ENCODE data around the gene SGPL1.
"Not testable (repeated sequence)": the region's sequence is repeated elsewhere in the genome, so short reads cannot be mapped to it uniquely, and the experiment has no call there.

Gene SGPL1

DNA sequence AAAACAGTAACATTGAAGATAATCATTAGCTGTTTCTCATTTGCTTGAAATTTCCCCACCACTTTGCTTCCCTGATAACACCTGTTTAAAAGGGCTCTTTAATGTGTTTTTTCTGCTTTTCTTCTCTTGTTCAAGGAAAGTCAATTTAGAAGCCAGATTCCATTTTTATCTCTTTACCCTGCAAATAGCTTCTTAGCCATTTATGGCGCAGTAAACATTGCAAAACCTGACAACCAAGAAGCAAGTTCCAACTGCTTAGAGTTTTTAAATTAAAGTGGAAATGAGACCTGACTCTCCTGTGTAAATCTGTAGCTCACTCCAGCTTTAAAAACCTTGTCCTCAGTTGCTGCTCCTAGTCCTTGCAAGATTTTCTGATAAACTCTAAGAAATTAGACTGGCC is 30.1 kb downstream of the SGPL1 start:
- DNase-seq: no peak

DNA sequence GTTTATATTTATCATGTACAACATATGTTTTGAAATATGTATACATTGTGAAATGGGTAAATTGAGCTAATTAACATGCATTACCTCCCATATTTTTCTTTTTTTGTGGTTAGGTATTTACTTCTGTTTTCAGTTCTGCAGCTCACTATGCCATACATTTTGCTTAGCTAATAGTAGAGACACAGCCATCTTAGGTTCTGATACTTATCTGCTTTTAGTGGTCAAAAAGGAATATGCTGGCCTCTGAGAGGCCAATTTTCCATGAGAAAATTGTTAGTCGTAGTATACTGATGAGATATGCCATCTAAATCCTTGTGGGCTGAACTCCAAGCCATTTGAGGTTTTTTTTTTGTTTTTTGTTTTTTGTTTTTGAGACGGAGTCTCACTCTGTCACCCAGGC is 31.0 kb downstream of the SGPL1 start:
- DNase-seq: no peak

DNA sequence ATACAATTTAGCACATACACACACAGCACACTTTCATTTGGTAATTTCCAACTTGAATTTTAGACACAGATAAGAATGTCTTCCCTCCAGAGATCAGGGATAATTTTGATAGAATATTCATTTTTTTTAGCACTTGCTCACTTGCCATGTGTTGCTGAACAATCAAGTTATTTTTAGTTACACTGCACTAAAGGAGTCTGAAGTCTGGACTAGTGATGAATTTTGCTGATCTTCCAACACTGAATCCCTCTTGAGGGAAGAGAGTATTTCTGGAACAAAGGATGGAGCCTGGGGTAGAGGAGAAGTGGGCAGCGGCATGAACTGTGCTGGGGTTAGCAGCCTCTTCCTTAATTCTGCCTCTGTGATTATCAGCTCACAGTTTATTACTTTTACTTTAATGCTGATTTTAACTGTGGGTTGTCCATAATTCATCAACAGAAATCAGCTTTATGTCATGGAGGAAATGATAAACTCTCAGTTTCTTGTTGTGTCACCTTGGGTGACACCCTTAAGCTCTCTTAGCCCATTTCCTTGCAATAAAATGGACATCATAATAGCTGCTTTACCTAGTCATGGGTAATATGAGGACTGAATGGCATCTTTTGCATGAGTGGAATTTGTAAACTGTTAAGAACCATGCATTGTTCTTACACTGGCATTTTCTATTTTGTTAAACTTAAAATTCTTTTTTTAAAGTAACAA is 32.1 kb downstream of the SGPL1 start:
- DNase-seq: no peak

DNA sequence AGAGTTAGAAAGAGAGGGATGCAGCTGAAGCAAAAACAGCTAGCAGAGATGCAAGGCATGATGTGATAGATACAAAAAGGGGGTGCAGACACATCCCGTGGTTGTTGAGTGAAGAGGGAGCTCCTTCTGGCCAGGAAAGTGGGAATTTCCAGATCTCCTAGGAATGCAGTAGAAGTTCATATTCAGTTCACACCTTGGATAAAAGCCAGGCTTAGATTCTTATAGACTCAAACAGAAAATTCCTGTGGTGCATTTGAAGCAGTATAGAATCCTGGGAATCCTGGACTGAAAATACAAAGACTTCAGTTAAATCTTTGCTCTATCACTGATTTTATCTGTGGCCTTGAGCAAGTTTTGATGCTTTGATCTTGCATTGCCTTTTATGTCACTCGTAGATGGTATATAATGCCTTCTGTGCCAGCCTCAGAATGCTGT is 33.9 kb downstream of the SGPL1 start:
- no peak for DNase-seq

DNA sequence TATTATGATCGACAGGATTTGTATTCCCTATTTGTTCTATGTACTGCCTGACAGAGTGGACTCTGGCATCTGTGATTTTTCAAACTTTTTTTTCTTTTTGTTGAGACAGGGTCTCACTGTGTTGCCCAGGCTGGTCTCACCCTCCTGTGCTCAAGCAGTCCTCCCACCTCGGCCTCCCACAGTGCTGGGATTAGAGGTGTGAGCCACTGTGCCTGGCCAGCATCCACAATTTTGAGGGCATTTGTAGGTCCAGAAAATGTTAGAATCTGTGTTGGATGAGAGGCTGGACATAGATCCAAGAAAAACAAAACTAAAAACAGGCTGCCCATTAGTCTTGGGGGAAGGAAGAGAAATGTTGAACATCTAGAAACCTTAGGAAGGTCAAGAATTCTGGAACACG is 34.3 kb downstream of the SGPL1 start:
- no peak for DNase-seq

DNA sequence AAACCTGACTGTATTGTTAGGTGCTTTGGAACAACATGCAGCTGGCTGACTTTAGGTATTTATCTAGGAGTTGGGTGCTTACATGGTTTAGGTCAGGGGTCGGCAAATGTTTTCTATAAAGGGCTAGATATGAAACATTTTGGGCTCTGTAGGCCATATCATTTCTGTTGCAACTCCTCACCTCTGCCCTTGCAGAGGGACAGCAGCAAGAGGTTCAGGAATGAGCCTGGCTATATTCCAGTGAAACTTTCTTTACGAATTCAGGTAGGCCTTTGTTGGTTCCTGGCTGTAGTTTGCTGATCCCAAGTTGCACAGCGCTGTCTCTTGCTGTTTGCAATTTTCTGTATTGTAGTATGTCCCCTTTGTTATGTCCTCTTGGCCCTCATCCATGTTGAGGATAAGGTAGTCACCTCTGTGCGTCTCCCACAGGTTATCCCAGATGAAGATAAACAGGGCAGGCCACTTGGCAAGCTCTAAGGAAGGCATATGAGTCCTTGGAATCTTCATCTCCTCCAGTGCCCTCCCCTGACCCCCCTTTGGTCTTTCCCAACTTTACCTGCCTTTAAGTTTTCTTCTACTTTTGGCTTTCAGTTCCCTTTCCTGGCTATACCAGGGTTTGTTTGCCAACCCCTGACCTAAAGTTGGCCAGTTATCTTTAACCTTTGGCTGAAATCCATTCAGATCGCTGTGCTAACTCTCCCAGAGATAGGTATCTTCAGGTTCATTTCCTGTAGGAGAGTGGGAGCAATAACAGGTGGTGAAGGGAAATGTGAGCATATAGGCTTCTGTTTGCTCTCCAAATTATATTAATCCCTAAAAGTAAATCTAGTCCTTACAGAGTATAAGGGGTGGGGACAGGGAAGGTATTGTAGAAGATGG is 36.1 kb downstream of the SGPL1 start:
- DNase-seq: no peak

DNA sequence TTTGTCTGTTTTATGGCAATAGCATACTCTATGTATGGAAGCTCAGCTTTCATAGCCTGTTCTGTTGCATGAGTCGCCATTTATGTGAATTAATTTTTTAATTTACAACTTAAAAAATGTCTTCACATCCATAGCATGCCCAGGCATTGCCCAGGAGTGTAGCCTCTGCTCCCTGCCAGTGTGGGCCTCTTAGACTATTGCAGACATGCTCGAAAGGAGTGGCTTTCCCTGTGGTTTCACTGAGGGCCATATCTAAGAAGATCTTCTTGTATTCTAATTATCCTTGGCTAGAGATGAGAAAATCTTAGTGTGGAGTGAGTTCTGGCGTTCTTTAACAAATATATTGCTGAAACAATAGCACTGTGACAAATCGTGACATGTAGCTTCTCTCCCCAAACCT is 37.3 kb downstream of the SGPL1 start:
- DNase-seq: no peak

DNA sequence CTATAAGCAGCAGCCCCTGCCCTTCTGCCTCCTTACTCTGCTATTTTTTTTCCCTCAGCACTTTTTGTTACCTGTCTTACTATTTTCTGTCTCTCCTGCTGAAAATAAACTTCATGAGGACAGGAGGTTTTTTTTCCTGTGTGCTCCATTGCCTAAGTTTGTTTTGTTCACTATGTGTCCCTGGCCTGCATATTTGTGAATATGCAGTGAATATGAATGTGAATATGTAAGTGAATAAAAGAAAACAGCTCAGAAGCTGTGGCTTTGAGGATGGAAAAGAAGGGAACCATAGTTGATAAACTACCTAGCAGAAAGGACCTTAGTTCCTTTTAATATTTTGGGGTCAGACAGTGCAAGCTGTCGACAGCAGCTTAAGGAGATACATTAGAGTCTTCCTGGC is 37.7 kb downstream of the SGPL1 start:
- DNase-seq: no peak

DNA sequence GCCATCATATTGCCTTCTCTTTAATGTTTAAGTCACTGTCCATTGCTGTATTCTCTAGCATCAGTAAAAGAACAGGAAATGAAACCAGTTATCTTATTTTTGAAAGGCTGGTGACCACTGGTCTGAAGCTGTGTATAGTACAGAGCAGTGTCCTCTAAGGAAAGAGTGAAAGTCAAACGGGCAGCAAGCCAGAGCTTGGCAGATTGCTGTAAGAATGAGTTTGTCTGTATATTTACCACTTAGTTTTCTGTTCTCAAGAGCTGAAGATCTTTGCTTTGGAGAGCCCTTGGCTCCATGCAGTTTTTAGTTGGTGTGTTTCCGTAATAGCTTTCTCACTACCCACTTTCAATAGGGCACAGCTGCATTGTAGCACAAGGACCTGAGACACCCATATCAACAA is 40.7 kb downstream of the SGPL1 start:
- DNase-seq: no peak

DNA sequence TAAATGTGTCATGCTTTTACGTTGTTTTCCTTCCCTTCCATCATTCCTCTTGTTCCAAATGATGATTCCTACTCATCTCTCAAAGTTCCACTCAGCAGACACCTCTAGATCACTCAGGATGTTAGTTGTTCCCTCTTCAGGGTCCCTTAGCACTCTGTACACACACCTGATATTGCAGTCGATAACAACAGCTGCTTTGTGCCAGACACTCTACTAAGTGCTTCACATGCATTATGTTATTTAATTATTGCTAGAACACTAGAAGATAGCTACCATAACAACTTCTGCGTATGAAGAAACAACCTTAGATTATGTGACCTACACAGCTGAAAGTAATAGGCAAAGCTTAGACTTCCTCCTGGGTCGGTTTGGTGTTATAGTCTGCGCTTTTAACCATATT is 43.0 kb downstream of the SGPL1 start:
- peak; percentile 56 for DNase-seq

DNA sequence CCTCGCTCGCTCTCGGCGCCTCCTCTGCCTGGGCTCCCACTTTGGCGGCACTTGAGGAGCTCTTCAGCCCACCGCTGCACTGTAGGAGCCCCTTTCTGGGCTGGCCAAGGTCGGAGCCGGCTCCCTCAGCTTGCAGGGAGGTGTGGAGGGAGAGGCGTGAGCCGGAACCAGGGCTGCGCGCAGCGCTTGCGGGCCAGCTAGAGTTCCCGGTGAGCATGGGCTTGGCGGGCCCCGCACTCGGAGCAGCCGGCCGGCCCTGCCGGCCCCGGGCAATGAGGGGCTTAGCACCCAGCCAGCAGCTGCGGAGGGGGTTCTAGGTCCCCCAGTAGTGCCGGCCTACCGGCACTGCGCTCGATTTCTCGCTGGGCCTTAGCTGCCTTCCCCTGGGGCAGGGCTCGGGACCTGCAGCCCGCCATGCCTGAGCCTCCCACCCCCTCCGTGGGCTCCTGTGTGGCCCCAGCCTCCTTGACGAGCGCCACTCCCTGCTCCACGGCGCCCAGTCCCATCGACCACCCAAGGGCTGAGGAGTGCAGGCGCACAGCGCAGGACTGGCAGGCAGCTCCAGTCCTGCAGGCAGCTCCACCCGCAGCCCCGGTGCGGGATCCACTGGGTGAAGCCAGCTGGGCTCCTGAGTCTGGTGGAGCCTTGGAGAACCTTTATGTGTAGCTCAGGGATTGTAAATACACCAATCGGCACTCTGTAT is 45.9 kb downstream of the SGPL1 start:
- not testable (repeated sequence) for DNase-seq

DNA sequence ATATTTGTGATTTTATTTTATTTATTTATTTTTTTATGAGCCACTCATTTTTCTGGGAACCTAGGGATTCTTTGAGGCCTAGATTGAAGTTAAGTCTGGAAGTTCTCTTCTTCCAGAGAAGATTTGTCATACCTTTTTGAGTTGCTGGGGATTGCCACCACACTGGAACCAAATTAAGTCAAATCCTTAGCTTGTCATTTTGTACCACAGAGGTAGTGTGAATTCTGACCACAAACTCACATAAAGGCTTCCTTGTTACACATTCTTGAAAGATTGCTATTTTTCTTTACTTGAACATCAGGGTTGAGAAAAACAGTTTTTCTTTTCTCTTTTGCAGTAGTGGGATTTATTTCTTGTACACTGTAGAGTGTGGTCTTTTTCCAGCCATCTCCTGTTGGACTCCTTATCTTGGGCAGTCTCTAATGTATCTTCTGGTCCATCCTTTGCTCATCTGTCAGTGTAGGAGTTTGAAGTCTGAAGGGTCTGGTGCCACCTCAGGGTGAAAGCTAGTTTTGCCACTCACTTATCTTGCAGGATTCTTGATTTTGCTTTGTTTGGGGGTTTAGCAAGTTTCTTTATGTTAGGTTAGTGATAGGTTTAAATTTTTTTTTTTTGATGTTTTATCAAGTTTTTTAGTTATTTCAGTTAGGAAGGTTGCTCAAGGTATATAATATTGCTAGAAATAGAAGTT is 47.9 kb downstream of the SGPL1 start:
- DNase-seq: no peak

DNA sequence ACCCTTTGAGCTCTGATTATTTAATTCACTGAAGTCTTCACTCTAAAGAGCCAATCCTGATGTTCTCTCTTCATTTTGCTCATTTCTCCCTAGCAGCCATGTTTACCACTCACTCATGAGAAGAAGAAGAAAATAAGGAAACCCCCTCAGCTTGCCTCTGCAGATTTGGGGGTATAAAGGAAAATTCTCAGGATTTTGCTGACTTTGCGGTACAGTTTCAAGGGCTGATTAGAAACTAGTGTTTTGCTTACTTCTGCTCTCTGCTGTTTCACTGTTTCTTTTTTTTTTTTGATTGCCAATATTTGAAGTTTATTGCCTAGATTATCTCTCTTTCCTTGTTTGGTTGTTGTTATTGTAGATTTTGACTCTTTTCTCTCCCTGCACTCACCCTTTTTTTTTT is 49.2 kb downstream of the SGPL1 start:
- DNase-seq: no peak

DNA sequence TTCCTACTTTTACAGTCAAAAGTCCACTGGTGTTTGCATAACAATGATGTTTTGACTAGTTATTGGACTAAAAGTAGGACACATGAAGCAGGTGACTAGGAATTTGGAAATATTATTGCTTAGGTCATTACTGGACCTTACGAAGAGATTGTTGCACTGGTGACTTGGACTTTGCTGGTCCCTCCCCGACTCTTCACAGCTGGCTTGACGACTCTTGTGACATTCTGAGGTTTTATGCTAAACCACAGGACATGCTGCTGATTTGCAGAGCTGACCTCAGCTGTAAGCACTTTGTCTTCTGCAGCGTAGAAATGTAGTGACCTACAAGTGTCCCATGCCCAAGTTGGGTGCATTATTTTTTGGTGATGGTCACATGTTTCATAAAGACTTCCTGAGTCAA is 50.7 kb downstream of the SGPL1 start:
- no peak for DNase-seq

DNA sequence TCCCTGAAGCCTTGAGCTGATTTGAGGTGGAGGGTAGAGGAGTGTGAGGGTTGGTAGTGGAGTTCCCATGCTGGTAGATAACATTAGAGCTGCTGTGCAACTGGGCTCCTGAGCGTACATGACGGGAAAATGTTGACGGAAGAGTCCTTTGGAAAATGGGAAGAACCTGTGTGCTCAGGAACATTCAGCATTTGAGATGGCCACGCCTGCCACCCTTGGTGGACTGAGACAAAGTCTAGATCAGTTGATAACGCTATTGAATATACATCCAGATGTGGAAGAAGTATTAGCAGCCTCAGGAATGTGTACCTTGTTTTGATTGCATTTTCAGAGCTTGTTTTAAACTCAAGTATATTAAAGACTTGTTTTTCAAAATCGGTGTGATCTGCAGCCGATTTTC is 56.5 kb downstream of the SGPL1 start:
- no peak for DNase-seq

DNA sequence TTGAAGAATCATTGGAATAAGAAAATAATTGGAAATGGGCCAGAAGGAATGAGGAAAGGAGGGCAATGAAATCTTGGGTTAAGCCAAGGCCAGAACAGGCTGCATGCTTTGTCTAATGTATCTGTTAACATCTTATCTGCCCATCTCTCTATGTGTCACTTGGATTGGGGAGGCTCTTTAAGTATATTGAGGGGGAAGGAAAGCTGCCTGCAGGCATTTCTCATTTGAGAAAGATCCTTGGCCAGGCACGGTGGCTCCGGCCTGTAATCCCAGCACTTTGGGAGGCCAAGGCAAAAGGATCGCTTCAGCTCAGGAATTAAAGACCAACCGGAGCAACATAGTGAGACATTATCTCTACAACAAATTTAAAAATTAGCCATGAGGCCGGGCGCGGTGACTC is 58.3 kb downstream of the SGPL1 start:
- DNase-seq: no peak

DNA sequence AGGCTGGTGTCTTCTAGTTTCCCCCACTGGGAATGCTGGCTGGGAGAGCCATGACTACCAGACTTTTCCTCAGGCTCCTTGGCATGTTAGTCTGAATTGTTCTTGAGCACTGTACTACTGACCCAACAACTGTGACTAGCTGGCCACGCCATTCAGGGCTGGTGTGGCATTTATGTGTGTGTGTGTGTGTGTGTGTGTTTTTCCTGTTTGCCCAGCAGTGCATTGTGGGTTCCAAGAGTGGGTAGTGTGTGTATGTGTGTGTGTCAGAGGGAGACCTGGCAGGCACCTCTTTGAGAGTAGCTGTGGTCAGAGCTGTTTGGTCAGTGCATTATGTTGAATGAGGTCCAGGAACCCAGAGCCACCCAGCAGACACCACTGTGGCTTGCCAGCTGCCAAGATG is 63.5 kb downstream of the SGPL1 start:
- no peak for DNase-seq

DNA sequence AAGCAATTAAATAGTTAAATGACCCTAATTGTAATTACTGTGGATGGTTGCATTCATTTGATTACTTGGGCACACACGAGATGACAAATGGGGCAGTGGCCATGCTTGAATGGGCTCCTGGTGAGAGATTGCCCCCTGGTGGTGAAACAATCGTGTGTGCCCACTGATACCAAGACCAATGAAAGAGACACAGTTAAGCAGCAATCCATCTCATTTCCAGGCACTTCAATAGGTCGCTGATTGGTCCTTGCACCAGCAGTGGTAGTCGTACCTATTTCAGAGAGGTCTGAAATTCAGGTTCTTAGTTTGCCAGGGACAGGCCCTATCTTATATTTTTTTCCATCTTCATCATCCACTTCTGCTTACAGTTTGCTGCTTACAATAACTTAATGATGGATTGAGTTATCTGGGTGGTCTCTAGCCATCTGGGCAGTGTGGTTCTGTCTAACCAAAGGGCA is 64.4 kb downstream of the SGPL1 start:
- DNase-seq: peak; percentile 75

DNA sequence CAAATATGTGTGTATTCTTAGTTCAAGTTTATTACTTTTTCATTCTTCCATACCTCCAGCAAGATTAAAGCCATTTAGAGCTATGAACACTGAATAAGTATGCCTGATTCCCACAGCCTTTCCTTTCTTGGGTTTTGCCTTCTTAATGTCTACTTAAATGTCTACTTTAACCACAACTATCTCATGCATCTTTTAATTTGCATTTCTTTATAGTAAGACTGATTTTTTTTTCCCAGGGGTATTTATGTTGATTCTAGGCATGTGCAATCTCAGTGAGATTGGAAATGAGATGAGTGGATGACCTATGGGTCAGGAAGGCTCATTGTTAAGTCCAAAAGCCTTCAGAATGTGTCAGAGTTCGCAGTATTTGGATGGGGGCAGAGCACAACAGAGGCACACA is 69.0 kb downstream of the SGPL1 start:
- DNase-seq: no peak

DNA sequence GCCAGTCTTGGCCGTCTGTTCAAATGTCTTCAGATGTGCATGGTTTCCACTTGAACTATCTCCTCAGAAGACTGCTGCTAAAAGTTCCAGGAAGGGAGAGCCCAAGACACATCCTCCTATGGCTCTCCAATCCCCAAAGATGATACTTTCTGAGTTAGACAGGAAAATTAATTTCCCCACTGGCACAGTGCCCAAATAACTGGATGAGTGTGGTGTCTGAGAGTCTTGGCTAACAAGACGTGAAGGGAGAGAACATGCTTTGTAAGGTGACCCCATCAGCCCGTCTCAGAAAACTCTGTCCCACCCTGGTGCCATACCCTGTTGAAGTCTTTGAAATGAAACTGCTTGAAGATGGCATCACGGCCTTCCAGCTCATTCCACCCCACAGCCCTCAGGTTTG is 69.7 kb downstream of the SGPL1 start:
- DNase-seq: no peak

DNA sequence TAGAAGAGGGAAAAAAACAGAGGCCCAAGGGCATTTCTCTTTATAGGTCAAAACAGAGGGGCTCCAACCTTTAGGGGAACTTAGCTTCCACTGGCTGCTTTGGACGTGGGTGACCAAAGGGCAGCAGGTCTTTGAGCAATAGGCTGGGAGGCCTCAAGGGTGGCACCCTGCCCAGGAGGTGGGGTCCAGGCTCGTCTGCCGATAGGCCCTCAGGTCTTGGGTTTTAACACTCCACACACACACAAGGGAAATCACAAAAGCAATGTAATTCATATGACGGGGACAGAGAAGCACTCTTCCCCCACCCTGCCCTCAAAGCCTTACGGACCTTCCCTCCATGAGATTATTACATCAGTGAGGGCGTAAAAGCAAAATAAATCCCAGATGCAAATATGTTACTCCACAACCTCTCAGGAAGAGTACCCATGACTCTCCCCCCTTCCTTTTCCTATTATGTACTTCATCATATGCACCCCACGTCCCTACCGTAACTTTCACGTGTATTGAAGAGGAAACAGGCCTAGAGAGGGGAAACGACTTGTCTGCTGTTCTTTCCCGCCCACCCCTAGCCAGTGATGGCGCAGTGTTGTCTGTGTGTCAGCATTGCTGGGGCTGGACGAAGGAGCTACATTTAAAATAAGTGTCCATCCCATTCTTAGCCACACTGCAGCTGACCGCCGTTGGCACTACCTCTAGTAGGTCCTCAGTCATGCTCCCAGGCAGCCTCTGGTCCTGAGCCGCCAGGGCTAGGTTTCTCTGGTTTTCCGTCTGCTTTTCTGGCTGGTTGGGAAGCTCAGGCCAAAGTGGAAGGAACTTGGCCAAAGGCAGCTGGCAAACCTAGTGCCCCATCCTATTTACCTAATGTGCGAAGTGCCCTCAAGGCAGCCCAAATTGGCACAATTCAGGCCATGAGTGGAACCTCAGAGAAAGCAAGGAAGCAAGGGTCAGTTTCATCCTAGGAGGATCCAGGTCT is 70.5 kb downstream of the SGPL1 start:
- no peak for DNase-seq

Measured in NCI-H1436 (cell line).